Lung (tissue), 12 donors: ENCODE results near the gene CNDP2. TPM values are rescaled to one million over a fixed set of nuclear protein-coding genes. Genes with fewer than 3 reads are reported as not detected.

Source experiments
- ATAC-seq: fragments of 200-7000 bp; cut with Tn5 transposase; one replicate; pipeline ENCODE4 v1.9.1; 2020; ENCODE audit warnings: moderate number of reproducible peaks; ENCODE audit not compliant: insufficient read depth, low FRiP score
- DNase-seq, 3 donors: peaks; one replicate each; pipeline ENCODE4 v3.0.0-alpha.2; 2013 to 2017
- H3K27ac ChIP-seq, 2 donors: one replicate each; pipeline ENCODE4 v1.5.1; 2013; ENCODE audit warnings: mild to moderate bottlenecking in 2 of 2, moderate library complexity in 2 of 2, control low read depth in 1 of 2, inconsistent platforms in 1 of 2, low read depth in 1 of 2, low read length in 1 of 2
- H3K27me3 ChIP-seq, 3 donors: one replicate each; pipeline ENCODE4 v1.5.1; 2013; ENCODE audit warnings: low read length in 2 of 3; ENCODE audit not compliant: control insufficient read depth in 3 of 3, insufficient read depth in 3 of 3
- H3K36me3 ChIP-seq, 4 donors: one replicate each; pipeline ENCODE4 v1.5.1; 2013; ENCODE audit warnings: low read length in 4 of 4, mild to moderate bottlenecking in 1 of 4, moderate library complexity in 1 of 4; ENCODE audit not compliant: control insufficient read depth in 4 of 4, insufficient read depth in 4 of 4
- H3K4me1 ChIP-seq, 5 donors: one replicate each; pipeline ENCODE4 v1.5.1; 2013; ENCODE audit warnings: low read length in 5 of 5, mild to moderate bottlenecking in 2 of 5, moderate library complexity in 1 of 5; ENCODE audit not compliant: control insufficient read depth in 5 of 5, insufficient read depth in 5 of 5
- H3K4me3 ChIP-seq: one replicate; pipeline ENCODE4 v1.5.1; 2013; ENCODE audit warnings: mild to moderate bottlenecking, control low read depth, moderate library complexity
- H3K9ac ChIP-seq, 2 donors: one replicate each; pipeline ENCODE4 v1.5.1; 2013; ENCODE audit warnings: low read length in 2 of 2, control low read depth in 1 of 2; ENCODE audit not compliant: insufficient read depth in 1 of 2
- H3K9me3 ChIP-seq, 4 donors: one replicate each; pipeline ENCODE4 v1.5.1; 2013; ENCODE audit warnings: low read length in 3 of 4, mild to moderate bottlenecking in 1 of 4, moderate library complexity in 1 of 4; ENCODE audit not compliant: control insufficient read depth in 4 of 4, insufficient read depth in 3 of 4
- CTCF ChIP-seq: IDR thresholded peaks from 2 replicates; pipeline ENCODE4 v1.5.1; 2012; ENCODE audit warnings: mild to moderate bottlenecking; ENCODE audit errors: control extremely low read depth, extremely low read depth
- WGBS, 2 donors: extraction: QIAGEN DNeasy Blood & Tissue Kit; methylation state at CpG; one replicate each; pipeline ENCODE4 v1.1.7; 2013; 5-methylcytosine and 5-hydroxymethylcytosine counted together
- polyA plus RNA-seq, 2 donors: library from polyadenylated mRNA; stranded (reverse); fragments of 200-250 nt; gene quantifications; one replicate each; pipeline ENCODE4 v1.2.1, GENCODE V29; 2013
- total RNA-seq, 2 donors: library from RNA; depleted of rRNA in 1 of 2; stranded (reverse); fragments of >200 nt in 1 of 2; gene quantifications; one replicate each; pipeline ENCODE4 v1.2.1, GENCODE V29; 2014 to 2021
- donor health status: control.
- donor health status: control.
- donor health status: Bipolar disorder and iron deficiency.
- donor health status: healthy.
- donor health status: DM: yes; HTN: yes; CAD: no.

CNDP2 gene
- total and polyA plus RNA-seq, 4 donors = 152 to 311 (median 191) TPM

- ATAC-seq (no peak), DNase-seq (no peak)
- no peak overlapping the region for H3K4me3 ChIP-seq
- no peaks in the 10 kb centered on the region for H3K4me1 ChIP-seq
- TF ChIP-seq CTCF = no peak
- no peak overlapping the region for H3K27ac ChIP-seq
- WGBS, 2 donors = 88 to 89% methylated on average over 14 of the region's 14 CpGs
- H3K36me3 ChIP-seq = peaks cover 22 to 54% (median 27%) of the 10 kb centered on the region in 4 donors
- peaks cover 0 to 2% (median 0%) of the 10 kb centered on the region in 4 donors for H3K9me3 ChIP-seq
- no peak overlapping the region for H3K9ac ChIP-seq
- H3K27me3 ChIP-seq = no peaks in the 10 kb centered on the region
These were observed 24.1 kb downstream of the CNDP2 start for GRCh38 chr18:74520096-74520833.

DNA sequence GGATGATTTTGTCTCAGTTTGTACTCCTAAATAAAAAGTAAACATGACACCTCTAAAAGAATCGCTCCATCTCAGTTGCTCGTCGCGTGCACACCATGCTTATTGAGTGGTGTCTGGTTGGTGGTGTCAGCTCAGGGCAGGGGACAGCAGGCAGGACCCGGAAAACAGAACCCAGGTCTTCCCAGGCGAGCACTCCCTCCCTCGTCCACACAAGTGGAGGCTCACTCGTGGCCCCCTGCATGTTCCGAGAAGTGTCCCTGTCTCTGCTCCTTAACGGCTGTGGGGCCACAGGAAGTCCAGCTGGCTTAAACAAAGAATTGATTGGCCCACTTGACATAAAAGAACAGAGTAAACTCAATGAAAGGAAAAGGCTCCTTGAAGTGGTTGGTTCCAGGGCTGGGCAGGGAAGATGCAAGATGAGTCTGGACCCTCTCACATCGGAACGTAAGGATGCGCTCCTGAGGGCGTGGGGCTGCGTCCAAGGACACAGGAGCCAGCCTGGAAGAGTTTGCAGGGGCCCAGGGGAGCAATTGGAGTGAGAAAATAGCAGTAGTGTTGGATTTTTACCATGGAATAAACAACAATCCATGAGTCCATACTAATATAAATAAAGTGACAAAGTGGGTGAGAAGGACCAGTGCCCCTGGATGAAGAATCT, 25.0 kb downstream of the CNDP2 start:
- no peak for ATAC-seq
- no peak for TF ChIP-seq CTCF
- H3K27me3 ChIP-seq = no peaks in the 10 kb centered on the region
- no peak overlapping the region for H3K27ac ChIP-seq
- peaks cover 0 to 2% (median 0%) of the 10 kb centered on the region in 4 donors for H3K9me3 ChIP-seq
- peaks cover 13 to 45% (median 27%) of the 10 kb centered on the region in 4 donors for H3K36me3 ChIP-seq
- H3K9ac ChIP-seq = no peak overlapping the region
- WGBS, 2 donors = 95 to 96% methylated on average over 15 of the region's 15 CpGs
- DNase-seq = no peak
- no peak overlapping the region for H3K4me3 ChIP-seq
- H3K4me1 ChIP-seq = peaks cover 0 to under 1% (median 0%) of the 10 kb centered on the region in 5 donors

DNA sequence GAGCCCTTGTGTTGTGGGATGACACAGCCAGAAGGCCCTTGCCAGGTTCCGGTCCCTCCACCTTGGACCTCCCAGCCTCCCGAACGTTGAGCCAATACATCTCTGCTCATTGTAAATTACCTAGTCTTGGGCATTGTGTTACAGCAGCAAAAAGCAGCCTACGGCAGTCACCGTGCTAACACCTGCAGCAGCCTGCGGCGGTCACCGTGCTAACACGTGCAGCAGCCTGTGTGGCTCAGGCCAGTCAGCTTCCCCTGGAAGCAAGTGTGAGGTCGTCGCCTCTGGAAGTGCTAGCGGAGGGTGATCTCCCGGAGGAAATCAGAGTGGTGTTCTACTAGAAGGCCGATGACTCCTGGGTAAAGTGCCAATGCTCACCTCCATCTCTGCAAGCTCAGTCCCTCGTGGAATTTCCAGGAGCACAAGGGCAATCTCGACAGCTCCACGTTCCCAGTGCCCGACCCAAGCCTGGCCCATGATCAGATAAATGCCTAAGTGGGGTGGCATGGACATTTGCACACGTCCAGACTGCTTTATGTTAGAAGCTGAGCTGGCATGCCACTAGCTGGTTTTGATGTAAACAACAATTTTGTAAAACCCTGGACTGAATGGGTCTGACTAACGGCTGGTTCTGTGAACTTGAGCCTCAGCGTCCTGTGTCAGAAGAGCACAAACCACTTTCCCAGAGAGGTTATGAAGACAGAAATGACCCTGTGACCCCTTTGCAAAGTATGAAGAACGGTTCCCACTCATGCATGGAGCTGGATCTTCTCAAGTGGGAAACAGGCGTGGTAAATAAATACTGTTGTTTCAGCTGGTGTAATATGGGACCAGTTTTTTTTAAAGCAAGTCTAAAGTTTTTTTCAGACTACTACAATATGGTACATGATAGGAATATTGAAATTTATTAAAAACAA, 26.7 kb downstream of the CNDP2 start:
- no peak overlapping the region for H3K9ac ChIP-seq
- no peak overlapping the region for H3K4me3 ChIP-seq
- peaks cover 0 to 2% (median 0%) of the 10 kb centered on the region in 4 donors for H3K9me3 ChIP-seq
- WGBS, 2 donors = 88 to 91% methylated on average over 23 of the region's 23 CpGs
- H3K36me3 ChIP-seq = peaks cover 11 to 32% (median 22%) of the 10 kb centered on the region in 4 donors
- no peak overlapping the region for H3K27ac ChIP-seq
- ATAC-seq (no peak), DNase-seq (no peak)
- no peak for TF ChIP-seq CTCF
- peaks cover 0 to 4% (median 0%) of the 10 kb centered on the region in 5 donors for H3K4me1 ChIP-seq
- no peaks in the 10 kb centered on the region for H3K27me3 ChIP-seq
